ENCODE data around the gene RBM43.

DNA sequence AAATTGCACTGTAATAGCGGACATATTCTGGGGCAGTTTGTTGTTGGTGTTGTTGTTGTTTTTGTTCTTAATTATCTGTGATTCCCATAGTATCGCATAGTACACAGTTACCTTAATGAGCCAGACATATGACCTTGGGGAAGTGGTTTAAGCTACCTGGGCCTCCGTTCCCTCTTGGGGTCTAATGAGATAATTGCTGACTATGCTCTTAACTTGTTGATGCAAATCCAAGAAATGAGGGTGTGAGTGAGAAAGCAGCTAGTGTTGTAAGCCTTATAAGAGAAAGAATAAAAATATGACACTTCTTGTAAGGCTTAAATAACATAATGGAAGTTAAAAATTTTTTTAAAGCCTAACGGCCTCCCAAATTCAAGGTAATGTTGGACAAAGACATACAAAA lies 20.7 kb upstream of the RBM43 start:
- TF ChIP-seq, protein P1, sequence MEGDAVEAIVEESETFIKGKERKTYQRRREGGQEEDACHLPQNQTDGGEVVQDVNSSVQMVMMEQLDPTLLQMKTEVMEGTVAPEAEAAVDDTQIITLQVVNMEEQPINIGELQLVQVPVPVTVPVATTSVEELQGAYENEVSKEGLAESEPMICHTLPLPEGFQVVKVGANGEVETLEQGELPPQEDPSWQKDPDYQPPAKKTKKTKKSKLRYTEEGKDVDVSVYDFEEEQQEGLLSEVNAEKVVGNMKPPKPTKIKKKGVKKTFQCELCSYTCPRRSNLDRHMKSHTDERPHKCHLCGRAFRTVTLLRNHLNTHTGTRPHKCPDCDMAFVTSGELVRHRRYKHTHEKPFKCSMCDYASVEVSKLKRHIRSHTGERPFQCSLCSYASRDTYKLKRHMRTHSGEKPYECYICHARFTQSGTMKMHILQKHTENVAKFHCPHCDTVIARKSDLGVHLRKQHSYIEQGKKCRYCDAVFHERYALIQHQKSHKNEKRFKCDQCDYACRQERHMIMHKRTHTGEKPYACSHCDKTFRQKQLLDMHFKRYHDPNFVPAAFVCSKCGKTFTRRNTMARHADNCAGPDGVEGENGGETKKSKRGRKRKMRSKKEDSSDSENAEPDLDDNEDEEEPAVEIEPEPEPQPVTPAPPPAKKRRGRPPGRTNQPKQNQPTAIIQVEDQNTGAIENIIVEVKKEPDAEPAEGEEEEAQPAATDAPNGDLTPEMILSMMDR (conservative IDR thresholded peaks at IDR 0.05; ENCODE audit: low read length): no peak
- no peak for TF ChIP-seq EZH2phosphoT487 (IDR thresholded peaks at IDR 0.05; ENCODE audit: borderline replicate concordance, low read depth, low read length)
